HEK293 (cell line): ENCODE data around the gene EGR2.

Experiments used
- CTCF ChIA-PET: fragments of 350-600 bp; formaldehyde crosslinking; extraction: SDS; loops from one replicate; lab custom pipeline; 2021; ENCODE audit warnings: antibody characterized with exemption; lab: Yijun Ruan, JAX
- POLR2A ChIA-PET: fragments of 300-600 bp; formaldehyde crosslinking; extraction: SDS; loops from one replicate; lab custom pipeline; 2020; ENCODE audit warnings: antibody characterized with exemption, inconsistent platforms; lab: Yijun Ruan, JAX
- H3K27ac ChIP-seq: fragments of 200-500 bp; sonication (Bioruptor generic); 2 replicates; pipeline ENCODE4 v1.5.1; 2014; ENCODE audit warnings: low read depth, low read length, control low read depth, inconsistent platforms; ENCODE audit errors: extremely low read depth
- H3K36me3 ChIP-seq, 2 experiments: fragments of 200-500 bp in 1 of 2; sonication (Bioruptor generic) in 1 of 2; 1 replicate in 1 of 2; 2 replicates in 1 of 2; pipeline ENCODE4 v1.5.1; 2014 to 2017; ENCODE audit warnings: inconsistent platforms in 2 of 2, low read length in 2 of 2; ENCODE audit not compliant: control insufficient read depth in 2 of 2, insufficient read depth in 1 of 2
- H3K4me1 ChIP-seq: fragments of 200-500 bp; sonication (Bioruptor generic); 2 replicates; pipeline ENCODE4 v1.5.1; 2014; ENCODE audit warnings: mild to moderate bottlenecking, low read length, inconsistent platforms; ENCODE audit not compliant: control insufficient read depth, insufficient read depth
- H3K4me3 ChIP-seq: 2 replicates; pipeline ENCODE4 v1.5.1; 2011; ENCODE audit warnings: low read depth, mild to moderate bottlenecking, control low read depth, low read length, moderate library complexity
- H3K9me3 ChIP-seq: fragments of 200-500 bp; sonication (Bioruptor generic); 2 replicates; pipeline ENCODE4 v1.5.1; 2014; ENCODE audit warnings: low read depth, low read length, inconsistent platforms; ENCODE audit not compliant: control insufficient read depth, insufficient read depth
- BCL11B ChIP-seq: fragments of 450-650 bp; formaldehyde crosslinking; IDR thresholded peaks from 2 replicates; pipeline ENCODE4 v1.5.1; 2016; ENCODE audit warnings: low read depth, missing biosample characterization, missing genetic modification characterization
- CTCF ChIP-seq: fragments of 450-650 bp; formaldehyde crosslinking; IDR thresholded peaks from 2 replicates; pipeline ENCODE4 v1.5.1; 2016; ENCODE audit warnings: missing biosample characterization, missing genetic modification characterization
- GLIS1 ChIP-seq: fragments of 450-650 bp; formaldehyde crosslinking; IDR thresholded peaks from 2 replicates; pipeline ENCODE4 v1.5.1; 2016; ENCODE audit warnings: missing biosample characterization, missing genetic modification characterization
- GLIS2 ChIP-seq: fragments of 450-650 bp; formaldehyde crosslinking; IDR thresholded peaks from 2 replicates; pipeline ENCODE4 v1.5.1; 2016; ENCODE audit warnings: missing biosample characterization, missing genetic modification characterization
- KLF1 ChIP-seq: fragments of 450-650 bp; formaldehyde crosslinking; IDR thresholded peaks from 2 replicates; pipeline ENCODE4 v1.5.1; 2016; ENCODE audit warnings: missing biosample characterization, missing genetic modification characterization
- REST ChIP-seq: fragments of 450-650 bp; formaldehyde crosslinking; IDR thresholded peaks from 2 replicates; pipeline ENCODE4 v1.5.1; 2016; ENCODE audit warnings: missing biosample characterization, missing genetic modification characterization
- SETDB1 ChIP-seq: IDR thresholded peaks from one replicate; pipeline ENCODE4 v1.6.1; 2017; ENCODE audit warnings: mild to moderate bottlenecking, low read length, moderate library complexity, mixed read lengths; ENCODE audit not compliant: insufficient read length
- ZBTB20 ChIP-seq: fragments of 450-650 bp; formaldehyde crosslinking; IDR thresholded peaks from 2 replicates; pipeline ENCODE4 v1.5.1; 2016; ENCODE audit warnings: missing biosample characterization, missing genetic modification characterization
- ZBTB8A ChIP-seq: fragments of 450-650 bp; formaldehyde crosslinking; IDR thresholded peaks from 2 replicates; pipeline ENCODE4 v1.5.1; 2016; ENCODE audit warnings: missing biosample characterization, missing genetic modification characterization
- ZEB2 ChIP-seq: fragments of 450-650 bp; formaldehyde crosslinking; IDR thresholded peaks from 2 replicates; pipeline ENCODE4 v1.5.1; 2016; ENCODE audit warnings: missing biosample characterization, missing genetic modification characterization
- ZFHX2 ChIP-seq: fragments of 450-650 bp; formaldehyde crosslinking; conservative IDR thresholded peaks from 2 replicates; pipeline ENCODE4 v1.5.1; 2016; ENCODE audit warnings: missing biosample characterization, missing genetic modification characterization
- ZNF175 ChIP-seq: fragments of 450-650 bp; formaldehyde crosslinking; IDR thresholded peaks from 2 replicates; pipeline ENCODE4 v1.5.1; 2016; ENCODE audit warnings: missing biosample characterization, missing genetic modification characterization
- ZNF2 ChIP-seq: fragments of 450-650 bp; formaldehyde crosslinking; IDR thresholded peaks from 2 replicates; pipeline ENCODE4 v1.5.1; 2016; ENCODE audit warnings: missing biosample characterization, missing genetic modification characterization
- ZNF335 ChIP-seq: fragments of 450-650 bp; formaldehyde crosslinking; conservative IDR thresholded peaks from 2 replicates; pipeline ENCODE4 v1.5.1; 2016; ENCODE audit warnings: missing biosample characterization, missing genetic modification characterization
- ZNF350 ChIP-seq: fragments of 450-650 bp; formaldehyde crosslinking; IDR thresholded peaks from 2 replicates; pipeline ENCODE4 v1.5.0; 2017; ENCODE audit warnings: missing biosample characterization, mild to moderate bottlenecking, missing genetic modification characterization
- ZNF362 ChIP-seq: fragments of 450-650 bp; formaldehyde crosslinking; IDR thresholded peaks from 2 replicates; pipeline ENCODE4 v1.5.1; 2016; ENCODE audit warnings: missing biosample characterization, missing genetic modification characterization
- ZNF394 ChIP-seq: fragments of 450-650 bp; formaldehyde crosslinking; IDR thresholded peaks from 2 replicates; pipeline ENCODE4 v1.5.1; 2016; ENCODE audit warnings: missing biosample characterization, missing genetic modification characterization, mild to moderate bottlenecking, moderate library complexity, borderline replicate concordance
- ZNF449 ChIP-seq: fragments of 450-650 bp; formaldehyde crosslinking; IDR thresholded peaks from 2 replicates; pipeline ENCODE4 v1.5.1; 2017; ENCODE audit warnings: missing biosample characterization, mild to moderate bottlenecking, missing genetic modification characterization, moderate library complexity
- ZNF473 ChIP-seq: fragments of 450-650 bp; formaldehyde crosslinking; IDR thresholded peaks from 2 replicates; pipeline ENCODE4 v1.5.1; 2017; ENCODE audit warnings: missing biosample characterization, missing genetic modification characterization
- ZNF501 ChIP-seq: fragments of 450-650 bp; formaldehyde crosslinking; IDR thresholded peaks from 2 replicates; pipeline ENCODE4 v1.5.1; 2016; ENCODE audit warnings: missing biosample characterization, missing genetic modification characterization
- ZNF654 ChIP-seq: fragments of 450-650 bp; formaldehyde crosslinking; IDR thresholded peaks from 2 replicates; pipeline ENCODE4 v1.5.1; 2016; ENCODE audit warnings: low read depth, missing biosample characterization, missing genetic modification characterization
- ZNF747 ChIP-seq: fragments of 450-650 bp; formaldehyde crosslinking; IDR thresholded peaks from 2 replicates; pipeline ENCODE4 v1.5.1; 2016; ENCODE audit warnings: missing biosample characterization, missing genetic modification characterization
- ZNF76 ChIP-seq: fragments of 450-650 bp; formaldehyde crosslinking; IDR thresholded peaks from 2 replicates; pipeline ENCODE4; 2016; ENCODE audit warnings: low read depth, missing biosample characterization, missing genetic modification characterization, borderline replicate concordance
- ZNF776 ChIP-seq: fragments of 450-650 bp; formaldehyde crosslinking; IDR thresholded peaks from 2 replicates; pipeline ENCODE4 v1.5.0; 2017; ENCODE audit warnings: missing biosample characterization, missing genetic modification characterization, borderline replicate concordance
- ZSCAN30 ChIP-seq: fragments of 450-650 bp; IDR thresholded peaks from 2 replicates; pipeline ENCODE4 v1.5.1; 2018; ENCODE audit warnings: missing biosample characterization, mild to moderate bottlenecking, missing genetic modification characterization, moderate library complexity

EGR2 gene

GRCh38 chr10:62818426-62819011 lies 2.4 kb upstream of the EGR2 start:
- H3K4me3 ChIP-seq = peak overlapping the region; percentile 15
- CTCF ChIA-PET = interaction anchor here (0.6 to 4.1 kb wide), 14 partner anchors 10 to 320 kb away, joined by 3 to 25 read pairs (median 3); partner anchors contain the start of gene ADO
- H3K9me3 ChIP-seq = no peaks in the 10 kb centered on the region
- H3K27ac ChIP-seq = no peak overlapping the region
- 0 out of 2 replicates have a peak, but pooled peaks have one; percentile 49 for TF ChIP-seq ZFHX2 (tag by site-specific recombination)
- no peak for TF ChIP-seq ZNF350
- TF ChIP-seq ZNF335 (tag by site-specific recombination) = peak; percentile 44
- TF ChIP-seq ZNF2 (tag by site-specific recombination) = 0 out of 2 replicates have a peak, but pooled peaks have one; percentile 14
- TF ChIP-seq ZNF747 (tag by site-specific recombination) = no peak
- TF ChIP-seq ZNF175 = no peak
- no peak for TF ChIP-seq ZNF654 (tag by site-specific recombination)
- TF ChIP-seq SETDB1 = peak; percentile 49
- TF ChIP-seq ZNF501 (tag by site-specific recombination) = no peak
- TF ChIP-seq ZNF776 (tag by site-specific recombination) = no peak
- TF ChIP-seq ZNF449 = 0 out of 2 replicates have a peak, but pooled peaks have one; percentile 14
- POLR2A ChIA-PET = interaction anchor here (0.5 to 4.8 kb wide), 3 partner anchors 14 to 687 kb away, joined by 4 to 50 read pairs (median 11); partner anchors contain the start of genes ADO and NRBF2
- no peaks in the 10 kb centered on the region for H3K36me3 ChIP-seq
- H3K4me1 ChIP-seq = no peaks in the 10 kb centered on the region; the same call in 1 of the 2 replicates

GRCh38 chr10:62817766-62818425 lies 1.7 kb upstream of the EGR2 start:
- Histone ChIP-seq H3K36me3 (no peaks in the 10 kb centered on the region), H3K27ac (peak overlapping the region; percentile 91; the same call in 1 of the 2 replicates), H3K9me3 (no peaks in the 10 kb centered on the region), H3K4me1 (no peaks in the 10 kb centered on the region; the same call in 1 of the 2 replicates), H3K4me3 (peak overlapping the region; percentile 70)
- CTCF ChIA-PET = interaction anchor here (0.6 to 4.1 kb wide), 16 partner anchors 9 to 320 kb away, joined by 3 to 25 read pairs (median 3); partner anchors contain the start of gene ADO
- POLR2A ChIA-PET = interaction anchor here (0.5 to 4.8 kb wide), 6 partner anchors 13 to 936 kb away, joined by 3 to 50 read pairs (median 4); partner anchors contain the start of genes ADO and NRBF2
- peak; percentile 81; the same call in 1 of the 2 replicates for TF ChIP-seq ZNF394
- peak; percentile 36 for TF ChIP-seq GLIS2 (tag by site-specific recombination)
- peak; percentile 11; the same call in 1 of the 2 replicates for TF ChIP-seq ZNF654 (tag by site-specific recombination)
- peak; percentile 70 for TF ChIP-seq GLIS1 (tag by site-specific recombination)
- no peak for TF ChIP-seq ZEB2 (tag by site-specific recombination)
- TF ChIP-seq ZNF473 (tag by site-specific recombination) = no peak
- TF ChIP-seq BCL11B (tag by site-specific recombination) = 0 out of 2 replicates have a peak, but pooled peaks have one; percentile 33
- TF ChIP-seq ZSCAN30 (tag by site-specific recombination) = peak; percentile 60
- TF ChIP-seq ZNF76 (tag by site-specific recombination) = peak; percentile 76
- peak; percentile 77 for TF ChIP-seq ZBTB8A (tag by site-specific recombination)
- TF ChIP-seq REST (tag by site-specific recombination) = no peak
- no peak for TF ChIP-seq KLF1 (tag by site-specific recombination)
- TF ChIP-seq ZNF362 (tag by site-specific recombination) = no peak
- peak; percentile 80 for TF ChIP-seq CTCF
- TF ChIP-seq ZBTB20 (tag by site-specific recombination) = peak; percentile 92
- TF ChIP-seq ZFHX2 (tag by site-specific recombination) = peak; percentile 0; the same call in 1 of the 2 replicates
